Raji (cell line): ENCODE results near the gene CD36.

Experiments used
- POLR2A ChIP-seq: IDR thresholded peaks from 2 replicates; pipeline ENCODE4 v1.6.1; 2011; ENCODE audit warnings: low read depth, low read length, control low read depth; ENCODE audit not compliant: insufficient read depth

Gene CD36

DNA sequence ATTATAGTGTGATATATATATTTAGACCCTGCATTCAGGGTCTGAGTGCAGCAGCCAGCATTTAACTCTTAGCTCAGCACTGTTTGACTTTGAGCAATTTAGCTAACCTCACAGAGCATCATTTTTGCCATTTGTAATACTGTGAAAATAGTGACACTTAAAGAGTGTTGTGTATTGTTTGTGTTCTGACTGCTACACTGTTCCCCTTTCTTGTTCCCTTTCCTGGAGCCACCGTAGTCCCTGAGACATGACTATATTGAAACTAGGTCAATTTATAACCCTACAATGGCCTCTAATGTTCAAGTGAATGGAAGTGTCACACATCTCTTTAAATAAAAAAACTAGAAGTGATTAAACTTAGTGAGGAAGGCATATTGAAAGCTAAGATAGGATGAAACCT, 20.3 kb upstream of the CD36 start:
- no peak for TF ChIP-seq POLR2A

DNA sequence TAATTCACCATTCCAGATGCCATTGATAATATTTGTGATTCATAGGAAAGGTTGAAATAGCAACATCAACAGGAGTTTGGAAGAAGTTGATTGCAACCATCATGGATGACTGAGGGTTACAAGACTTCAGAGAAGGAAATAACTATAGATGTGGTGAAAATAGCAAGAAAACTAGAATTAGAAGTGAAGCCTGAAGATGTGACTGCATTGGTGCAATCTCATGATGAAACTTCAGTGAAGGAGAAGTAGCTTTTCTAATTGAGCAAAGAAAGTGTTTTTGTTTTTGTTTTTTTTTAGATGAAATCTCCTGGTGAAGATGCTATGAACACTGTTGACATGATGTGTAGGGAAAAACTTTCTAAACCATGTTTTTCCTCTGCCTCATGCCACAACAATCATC, 18.7 kb upstream of the CD36 start:
- TF ChIP-seq POLR2A, result no peak

DNA sequence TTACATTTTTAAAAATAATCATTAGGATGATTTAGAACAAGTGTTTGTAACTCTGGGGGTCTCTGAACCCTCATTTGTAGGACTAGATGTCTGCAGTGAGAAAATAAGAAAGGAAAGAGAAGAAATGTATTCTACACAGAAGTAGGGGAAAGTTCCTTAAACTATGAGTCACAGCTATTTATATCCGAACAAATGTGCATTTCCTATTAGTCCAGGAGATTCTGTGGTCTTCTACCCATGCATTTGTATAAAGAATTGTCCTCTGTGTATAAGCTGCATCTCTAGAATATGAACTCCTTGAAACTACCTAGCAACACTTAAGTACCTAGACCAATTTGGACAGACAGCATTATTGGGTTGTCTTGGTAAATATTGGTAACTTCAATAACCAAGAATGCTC, 15.9 kb upstream of the CD36 start:
- no peak for TF ChIP-seq POLR2A

DNA sequence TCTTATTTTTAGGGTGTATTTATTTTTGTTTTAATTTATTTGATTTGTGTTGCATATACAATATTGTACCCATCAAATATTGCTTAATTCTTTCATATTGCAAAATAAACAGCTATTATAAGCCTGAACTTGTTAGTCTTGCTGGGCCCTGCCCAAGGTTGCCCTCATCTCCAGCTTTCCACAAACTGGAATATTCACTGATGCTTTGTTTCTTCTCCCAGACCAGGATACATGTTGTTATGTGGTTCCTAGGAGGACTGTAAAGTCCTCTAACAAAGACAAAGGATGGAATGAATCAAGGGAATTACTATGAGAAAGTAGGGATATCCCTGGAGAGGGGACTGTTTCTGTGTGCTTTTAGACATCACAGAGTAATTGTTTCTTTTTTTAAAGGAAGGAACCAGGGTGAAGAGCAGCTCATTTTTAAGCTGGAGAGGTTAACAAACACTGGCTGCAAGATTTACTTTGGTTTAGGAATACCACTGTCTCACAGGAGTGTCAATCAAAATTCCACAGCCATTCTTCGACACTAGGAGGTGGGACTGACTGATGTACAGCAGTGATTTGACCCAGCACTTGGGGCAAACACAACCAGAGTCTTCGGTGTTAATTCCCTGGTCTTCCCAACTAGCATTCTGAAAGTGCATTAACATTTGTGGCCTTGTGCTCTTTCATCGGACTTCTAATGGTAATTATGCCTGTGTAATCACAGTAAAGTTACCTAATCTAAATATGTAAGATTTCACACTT, 14.8 kb upstream of the CD36 start:
- TF ChIP-seq POLR2A, result no peak

DNA sequence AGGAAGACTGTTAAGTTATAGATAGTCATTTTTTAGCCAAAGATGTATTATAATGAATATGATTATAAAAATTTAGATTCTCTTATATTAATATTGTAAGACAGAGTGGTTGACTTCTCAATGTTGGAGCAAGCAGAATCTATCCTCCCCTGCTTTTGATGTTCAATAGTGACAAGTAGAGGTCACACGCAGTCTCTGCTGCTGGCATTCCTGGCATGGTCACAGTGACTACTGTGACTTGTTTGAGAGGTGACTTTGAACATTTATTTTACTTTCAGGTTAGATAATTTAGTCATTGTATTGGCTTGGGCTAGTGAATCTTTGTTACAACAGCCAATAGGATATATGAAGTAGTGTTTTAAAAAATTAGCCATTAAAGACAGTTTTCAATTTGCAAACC, 13.7 kb upstream of the CD36 start:
- TF ChIP-seq POLR2A, result no peak

DNA sequence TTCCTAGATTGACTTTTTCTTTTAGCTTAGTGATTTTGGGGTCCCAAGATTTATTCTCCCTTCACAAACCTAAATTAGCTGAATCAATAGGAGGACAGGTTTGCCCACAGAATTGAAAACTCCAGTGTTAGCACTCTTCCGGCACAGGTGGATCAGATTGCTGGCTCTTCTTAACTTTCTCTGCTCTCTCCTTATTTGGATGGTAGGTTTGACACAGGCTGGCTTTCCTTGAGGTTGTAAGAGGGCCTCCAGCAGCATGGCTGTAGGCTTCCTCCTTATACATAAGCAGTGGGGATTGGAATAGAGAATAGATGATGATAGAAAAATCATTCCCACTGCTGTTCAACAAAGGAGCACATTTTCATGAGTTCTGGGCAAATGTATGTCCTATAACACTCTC, 9.4 kb upstream of the CD36 start:
- no peak for TF ChIP-seq POLR2A

DNA sequence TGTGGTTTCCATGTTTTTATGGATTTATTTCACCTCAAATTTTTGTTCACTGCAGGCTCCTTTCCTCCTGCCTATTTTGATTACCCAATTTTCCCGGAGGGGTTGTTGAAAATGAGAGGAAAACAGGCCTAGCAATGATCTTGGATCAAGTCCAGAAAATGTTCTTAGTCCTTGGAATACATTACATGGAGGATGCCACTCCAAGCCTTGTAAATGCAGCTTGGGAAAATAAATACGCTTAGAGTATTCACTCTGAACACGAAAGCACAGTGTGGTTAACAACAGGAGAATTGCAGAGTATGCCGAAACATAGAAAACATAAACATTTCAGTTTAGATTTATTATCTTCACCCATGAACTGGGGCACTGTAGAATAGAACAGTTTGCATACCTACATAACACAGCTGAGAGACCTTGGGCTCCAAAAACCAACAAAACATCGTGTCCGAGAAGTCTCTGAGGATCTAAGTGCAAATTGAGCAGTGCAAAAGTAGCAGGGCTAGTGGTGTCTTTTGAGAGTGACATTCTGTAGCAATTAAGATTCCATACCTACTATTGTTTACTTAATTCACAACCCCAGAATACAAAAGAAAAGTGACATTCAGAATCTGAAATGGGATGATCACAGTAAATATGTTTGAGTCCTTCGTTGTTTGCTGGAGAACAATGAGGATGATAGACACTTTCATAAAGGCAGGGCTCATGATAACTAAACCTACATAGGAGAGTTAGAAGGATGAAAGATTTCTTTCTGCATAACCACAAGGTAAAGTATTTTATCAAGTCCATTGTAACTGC, 7.6 kb upstream of the CD36 start:
- TF ChIP-seq POLR2A, result no peak

DNA sequence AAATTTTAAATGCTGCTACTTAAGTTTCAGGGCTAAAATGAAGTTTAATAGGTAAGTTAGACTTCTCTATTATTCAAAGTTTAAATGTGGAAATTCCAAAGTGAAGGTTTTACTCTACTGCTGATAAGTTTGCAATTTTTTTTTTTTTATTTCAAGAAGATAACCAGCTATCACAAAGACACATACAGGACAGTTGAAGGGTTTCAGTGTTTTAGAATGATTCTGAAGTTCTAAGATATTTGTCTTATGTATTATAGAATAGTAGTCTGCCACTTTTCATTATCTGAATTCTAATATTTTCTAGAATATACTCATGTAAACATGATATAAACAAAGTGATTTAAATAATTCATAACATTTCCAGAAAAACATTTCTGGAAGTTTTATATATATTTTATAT, 7.0 kb upstream of the CD36 start:
- no peak for TF ChIP-seq POLR2A

DNA sequence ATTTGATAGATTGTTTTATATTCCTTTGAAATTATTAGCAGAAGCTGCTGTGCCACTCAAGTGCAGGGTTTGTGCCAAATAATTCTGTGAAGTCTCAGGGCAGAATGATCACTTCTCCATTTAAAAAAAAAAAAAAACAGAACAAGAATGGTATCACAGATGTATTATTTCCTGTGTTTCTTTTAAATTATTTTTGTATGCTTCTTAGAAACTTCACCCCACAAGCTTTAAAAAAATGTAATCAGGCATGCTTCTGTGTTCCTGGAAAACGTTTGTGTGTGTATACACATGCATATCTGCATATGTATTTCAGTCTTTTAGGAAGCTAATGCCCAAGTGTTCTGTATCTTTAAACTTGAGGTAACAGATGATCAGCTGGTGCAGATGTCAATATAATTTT, 6.3 kb upstream of the CD36 start:
- no peak for TF ChIP-seq POLR2A

DNA sequence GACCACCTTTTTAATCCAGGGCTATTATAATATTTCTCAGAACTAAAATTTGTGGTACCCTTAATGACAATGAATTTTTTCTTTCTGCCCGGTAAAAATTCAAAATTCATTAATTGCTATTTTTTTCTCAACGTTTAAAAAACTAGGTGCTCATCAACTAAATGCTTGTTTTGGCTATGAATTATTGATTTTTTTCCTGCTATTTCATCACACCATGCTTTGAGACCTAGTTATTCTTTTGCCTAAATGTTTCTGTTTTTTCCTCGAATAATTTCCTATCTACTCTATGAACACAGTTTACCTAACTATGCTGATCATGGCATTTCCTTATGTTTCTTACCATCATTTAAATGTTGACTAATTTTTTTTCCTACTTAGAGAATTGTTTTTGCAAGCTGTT, 5.6 kb upstream of the CD36 start:
- no peak for TF ChIP-seq POLR2A

DNA sequence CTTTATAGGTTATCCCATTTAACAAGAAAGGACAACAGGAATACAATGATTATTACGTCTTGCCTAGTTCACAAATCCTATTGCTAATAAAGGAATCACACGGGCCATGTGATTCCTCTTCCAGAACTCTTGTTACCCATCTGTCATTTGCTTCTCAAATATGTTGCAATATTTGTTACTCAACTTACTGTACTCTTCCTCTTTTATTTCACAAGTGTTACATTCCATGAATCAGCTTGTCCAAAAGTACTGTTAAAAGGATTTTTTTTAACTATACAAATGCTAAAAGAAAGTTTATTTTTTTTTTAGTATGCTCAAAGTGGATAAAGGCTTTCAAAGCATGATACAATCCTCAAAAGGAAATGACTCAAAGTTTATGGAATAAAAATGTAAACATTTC, 3.9 kb upstream of the CD36 start:
- no peak for TF ChIP-seq POLR2A

DNA sequence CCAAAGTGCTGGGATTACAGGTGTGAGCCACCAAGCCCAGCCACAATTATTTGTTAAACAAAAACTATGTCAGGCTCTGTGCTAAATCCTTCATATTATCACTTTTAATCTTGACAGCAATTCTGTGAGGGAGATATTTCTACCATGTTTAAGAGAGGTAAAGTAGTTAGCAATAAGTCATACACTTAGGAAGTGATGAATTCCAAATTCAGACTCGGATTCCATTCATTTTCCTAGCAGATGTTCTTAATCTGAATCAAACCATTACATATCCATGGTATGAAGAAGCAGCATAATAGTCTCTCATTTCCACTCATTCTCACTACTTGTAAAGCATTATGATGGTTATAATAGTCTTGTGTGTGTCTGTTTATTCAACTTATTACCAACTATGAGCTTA, 2.9 kb upstream of the CD36 start:
- no peak for TF ChIP-seq POLR2A

DNA sequence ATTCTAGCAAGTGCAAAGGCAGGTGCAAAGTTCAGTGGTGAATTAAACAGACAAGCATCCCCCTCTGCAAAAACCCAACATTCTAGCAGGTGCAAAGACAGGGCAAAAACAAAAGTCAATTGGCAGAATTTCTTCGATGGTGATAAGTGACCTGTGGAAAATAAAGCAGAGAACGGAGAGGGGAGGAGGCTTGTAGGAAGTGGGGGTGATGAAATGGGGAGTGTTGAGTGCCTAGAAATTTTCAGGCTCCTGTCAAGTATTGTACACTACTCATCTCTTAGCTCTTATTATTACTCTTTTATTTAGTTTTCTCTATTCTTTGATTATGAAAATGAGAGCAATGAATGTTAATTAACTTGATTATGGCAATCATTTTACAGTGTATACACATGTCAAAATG, 2.4 kb upstream of the CD36 start:
- TF ChIP-seq POLR2A, result no peak

DNA sequence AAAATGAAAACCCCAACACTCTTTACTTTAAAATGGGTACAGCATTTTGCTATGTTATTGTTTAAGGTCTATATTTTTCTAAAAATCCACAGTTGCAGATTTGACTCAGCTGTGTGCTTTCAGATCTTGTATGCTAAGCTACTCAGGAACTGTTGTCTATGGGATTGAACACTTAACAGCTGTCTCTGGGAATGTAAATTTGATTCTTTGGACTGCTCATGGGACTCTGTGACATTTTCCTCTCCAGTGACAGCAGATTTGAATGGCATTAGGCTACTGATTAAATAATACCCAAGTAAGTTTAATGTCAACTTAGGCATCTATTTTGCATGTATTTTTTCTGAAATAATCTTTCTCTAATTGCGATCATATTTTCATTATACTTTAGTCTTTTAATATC, 1.7 kb upstream of the CD36 start:
- TF ChIP-seq POLR2A, result no peak

DNA sequence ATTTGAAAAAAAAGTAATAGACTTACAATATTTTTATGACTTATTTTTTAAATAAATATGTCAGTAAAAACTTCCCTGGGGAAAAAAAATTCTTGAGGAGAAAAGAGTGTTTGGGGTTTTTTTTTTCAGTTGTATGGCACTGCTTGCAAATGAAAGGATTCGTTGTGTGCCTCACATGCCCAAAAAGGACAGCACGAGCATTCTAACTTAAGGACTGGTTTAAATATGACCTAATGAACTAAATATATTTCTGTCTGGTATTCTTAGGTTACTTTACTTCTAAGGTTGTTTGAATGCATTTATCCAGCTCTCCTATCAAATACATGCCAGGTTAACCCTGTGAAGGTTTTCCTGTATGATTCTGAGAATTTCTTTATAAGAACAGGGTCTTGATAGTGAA, 988 bp upstream of the CD36 start:
- TF ChIP-seq POLR2A, result no peak

DNA sequence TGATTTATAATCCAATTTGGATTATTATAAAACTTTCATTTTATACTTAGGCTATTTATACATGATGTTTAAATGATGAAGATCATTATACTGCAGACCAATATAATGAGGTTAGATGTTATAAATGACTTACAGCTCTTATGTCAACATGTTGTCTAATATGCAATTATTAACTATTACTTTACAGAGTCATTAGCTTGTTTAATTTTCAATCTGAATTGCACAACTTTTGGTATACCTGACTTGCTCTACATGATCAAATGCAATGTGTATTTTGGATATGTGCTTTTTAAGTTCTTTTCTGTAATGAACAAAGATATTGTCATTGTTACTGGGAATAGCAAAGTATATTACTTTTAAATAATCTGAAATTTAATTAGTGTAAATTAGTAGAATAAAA, 569 bp downstream of the CD36 start:
- no peak for TF ChIP-seq POLR2A

DNA sequence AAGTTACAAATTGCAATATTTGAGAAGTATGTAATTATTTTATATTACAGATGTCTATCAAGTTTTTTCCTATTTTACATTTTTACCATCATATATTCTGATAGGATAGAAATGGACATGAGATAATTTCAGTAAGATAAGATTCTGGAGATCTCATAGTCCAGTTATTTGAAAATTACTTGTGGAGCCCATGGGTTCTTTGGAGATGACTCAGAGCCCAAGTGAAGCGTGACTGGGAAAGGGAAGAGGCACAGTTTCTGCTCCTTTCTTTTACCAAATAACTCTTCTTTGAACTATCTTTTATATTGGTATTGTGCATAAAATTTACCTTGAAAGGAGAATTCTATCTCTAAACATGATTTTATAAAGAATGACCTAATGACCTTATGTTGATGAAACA, 2.4 kb downstream of the CD36 start:
- TF ChIP-seq POLR2A, result no peak
